GM19023 (cell line): Measurements from ENCODE around the gene MSRB1.

Source experiments
- ATAC-seq: cut with Tn5 transposase; IDR thresholded peaks from one replicate; pipeline ENCODE4 v1.9.1; 2021; ENCODE audit warnings: mild to moderate bottlenecking, moderate library complexity; ENCODE audit not compliant: unreplicated experiment

Gene MSRB1

DNA sequence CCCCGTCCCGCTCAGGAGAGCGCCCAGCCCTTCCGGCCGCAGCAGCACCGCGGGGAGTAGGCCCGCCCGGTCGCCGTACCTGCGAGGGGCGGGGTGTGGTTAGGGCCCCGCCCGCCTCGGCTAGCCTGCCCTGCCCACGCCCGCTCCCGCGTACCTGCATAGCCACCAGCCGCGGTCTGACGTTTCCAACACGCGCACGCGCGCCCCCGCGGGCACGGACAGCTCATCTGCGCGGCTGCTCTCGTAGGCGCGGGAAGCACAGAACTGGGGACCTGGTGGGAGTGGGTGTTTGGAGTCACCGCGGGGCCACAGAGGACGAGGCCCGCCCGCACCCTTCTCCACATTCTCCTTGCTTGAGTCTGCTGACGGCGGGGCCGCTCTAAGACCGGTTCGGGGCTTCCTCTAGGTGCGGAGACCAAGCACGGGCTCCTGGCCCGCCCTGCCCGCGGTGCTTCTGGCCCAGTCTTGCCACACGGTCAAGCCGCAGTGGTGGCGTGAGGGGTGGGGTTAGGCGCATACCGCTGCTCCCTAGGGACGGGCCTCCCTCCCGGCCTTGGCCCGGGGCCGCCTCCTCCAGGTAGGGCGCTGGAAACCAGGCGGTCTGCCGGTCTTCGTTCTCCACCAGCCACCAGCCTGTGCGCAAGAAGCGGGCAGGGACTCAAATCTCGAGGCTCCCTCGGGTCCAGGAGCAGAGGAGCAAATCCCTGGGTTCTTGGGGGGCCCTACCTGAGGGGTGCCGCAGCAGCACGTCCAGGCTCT is 36.5 kb upstream of the MSRB1 start:
- no peak for ATAC-seq

DNA sequence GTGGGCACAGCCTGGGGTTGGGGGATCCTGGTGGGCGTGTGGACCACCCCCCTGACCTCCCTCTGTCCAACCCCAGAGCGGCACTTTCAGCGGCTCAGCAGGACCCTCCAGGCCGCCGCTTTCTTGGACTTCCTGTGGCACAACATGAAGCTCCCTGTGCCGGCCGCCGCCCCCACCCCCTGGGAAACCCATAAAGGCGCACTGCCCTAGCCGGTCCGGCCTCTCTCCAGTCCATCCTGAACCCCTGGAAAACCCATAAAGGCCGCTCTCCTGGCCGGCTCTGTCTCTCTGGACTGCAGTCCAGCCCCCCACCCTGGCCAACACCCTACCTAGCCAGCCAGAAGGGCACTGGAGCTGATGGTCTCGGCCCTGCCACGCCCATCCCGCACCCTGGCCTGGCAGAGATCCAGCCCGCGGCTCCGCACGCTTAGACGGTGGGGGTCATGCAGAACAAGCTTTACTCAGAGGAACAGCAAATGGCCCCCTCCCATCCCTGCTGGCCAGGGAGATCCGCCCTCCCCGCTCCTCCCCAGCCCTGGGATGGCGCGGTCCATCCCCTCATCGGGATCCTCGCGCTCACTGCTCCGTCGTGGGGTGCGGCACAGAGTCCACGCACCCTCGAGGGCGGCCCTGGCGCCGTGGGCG is 35.6 kb upstream of the MSRB1 start:
- no peak for ATAC-seq

DNA sequence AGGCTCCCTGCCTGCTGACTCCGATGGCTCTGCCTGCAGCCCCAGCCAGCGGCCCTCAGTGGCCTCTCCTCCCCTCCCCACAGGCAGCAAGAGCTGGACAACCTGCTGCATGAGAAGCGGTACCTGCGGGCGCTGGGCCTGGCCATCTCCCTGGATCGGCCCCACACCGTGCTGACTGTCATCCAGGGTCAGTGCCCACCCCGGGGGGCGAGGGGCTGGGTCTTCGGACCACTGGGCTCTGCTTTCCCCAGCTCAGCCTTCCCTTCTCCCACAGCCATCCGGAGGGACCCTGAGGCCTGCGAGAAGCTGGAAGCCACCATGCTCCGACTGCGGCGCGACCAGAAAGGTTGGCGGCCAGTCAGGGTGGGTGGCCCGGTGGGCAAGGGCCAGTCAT is 34.9 kb upstream of the MSRB1 start:
- no peak for ATAC-seq

DNA sequence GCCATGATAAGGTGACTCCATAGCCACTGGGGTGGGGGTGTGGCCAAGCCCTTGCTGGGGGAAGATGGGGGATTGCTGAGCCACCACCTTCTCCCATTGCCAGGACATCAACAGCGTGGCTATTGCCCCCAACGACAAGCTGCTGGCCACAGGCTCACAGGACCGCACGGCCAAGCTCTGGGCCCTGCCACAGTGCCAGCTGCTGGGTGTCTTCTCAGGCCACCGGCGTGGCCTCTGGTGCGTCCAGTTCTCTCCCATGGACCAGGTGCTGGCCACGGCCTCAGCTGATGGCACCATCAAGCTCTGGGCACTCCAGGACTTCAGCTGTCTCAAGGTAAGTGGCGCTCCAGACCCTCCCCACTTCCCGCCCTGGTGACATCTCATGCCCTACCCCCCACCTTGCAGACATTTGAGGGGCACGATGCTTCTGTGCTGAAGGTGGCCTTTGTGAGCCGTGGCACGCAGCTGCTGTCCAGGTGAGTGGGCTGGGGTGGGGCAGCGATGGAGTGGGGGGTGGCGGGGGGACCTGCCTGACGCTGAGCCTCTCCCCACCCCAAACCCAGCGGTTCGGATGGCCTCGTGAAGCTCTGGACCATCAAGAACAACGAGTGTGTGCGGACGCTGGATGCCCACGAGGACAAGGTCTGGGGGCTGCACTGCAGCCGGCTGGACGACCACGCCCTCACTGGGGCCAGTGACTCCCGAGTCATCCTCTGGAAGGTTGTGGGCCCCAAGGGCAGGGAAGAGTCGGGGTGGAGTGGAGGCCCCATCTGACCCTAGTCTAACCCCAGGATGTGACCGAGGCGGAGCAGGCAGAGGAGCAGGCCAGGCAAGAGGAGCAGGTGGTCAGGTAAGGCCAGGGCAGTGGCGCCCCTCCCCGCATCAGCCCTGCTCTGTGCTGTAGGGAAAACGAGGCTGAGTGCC is 34.2 kb upstream of the MSRB1 start:
- ATAC-seq = no peak

DNA sequence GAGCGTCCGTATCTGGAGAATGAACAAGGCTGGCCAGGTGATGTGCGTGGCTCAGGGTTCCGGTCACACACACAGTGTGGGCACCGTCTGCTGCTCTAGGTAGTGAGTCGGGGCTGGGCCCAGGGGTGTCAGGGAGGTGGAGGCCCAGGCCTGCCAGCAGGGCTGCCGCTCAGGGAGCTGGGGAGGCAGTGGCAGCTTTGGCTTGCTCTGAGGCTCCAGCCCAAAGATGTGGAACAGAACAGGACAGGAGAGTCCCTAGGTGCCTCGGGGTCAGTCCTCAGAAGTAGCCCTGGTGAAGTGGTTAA is 33.2 kb upstream of the MSRB1 start:
- no peak for ATAC-seq

DNA sequence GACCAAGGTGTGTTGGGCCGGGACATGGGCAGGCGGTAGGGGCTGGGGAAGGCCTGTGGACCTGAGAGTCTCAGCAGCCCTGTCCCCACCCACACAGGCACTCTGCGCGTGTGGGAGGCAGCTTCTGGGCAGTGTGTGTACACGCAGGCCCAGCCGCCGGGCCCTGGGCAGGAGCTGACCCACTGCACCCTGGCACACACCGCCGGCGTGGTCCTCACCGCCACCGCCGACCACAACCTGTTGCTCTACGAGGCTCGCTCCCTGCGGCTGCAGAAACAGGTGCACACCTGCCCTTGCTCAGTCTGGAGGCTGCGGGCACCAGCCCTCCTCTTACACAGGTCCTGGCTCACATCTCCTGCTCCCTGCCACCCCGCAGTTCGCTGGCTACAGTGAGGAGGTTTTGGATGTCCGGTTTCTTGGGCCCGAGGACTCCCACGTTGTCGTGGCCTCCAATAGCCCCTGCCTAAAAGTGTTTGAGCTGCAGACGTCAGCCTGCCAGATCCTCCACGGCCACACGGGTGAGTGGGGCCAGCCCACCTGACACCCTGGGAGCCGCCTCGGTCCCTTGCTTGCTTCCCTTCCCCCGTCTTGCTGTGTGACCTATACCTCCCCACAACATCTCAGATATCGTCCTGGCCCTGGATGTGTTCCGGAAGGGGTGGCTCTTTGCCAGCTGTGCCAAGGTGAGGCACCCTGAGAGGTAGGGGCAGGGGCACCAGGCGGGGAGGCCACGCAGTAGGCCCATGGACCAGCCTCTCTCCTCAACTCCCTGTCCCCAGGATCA is 32.6 kb upstream of the MSRB1 start:
- ATAC-seq = no peak

DNA sequence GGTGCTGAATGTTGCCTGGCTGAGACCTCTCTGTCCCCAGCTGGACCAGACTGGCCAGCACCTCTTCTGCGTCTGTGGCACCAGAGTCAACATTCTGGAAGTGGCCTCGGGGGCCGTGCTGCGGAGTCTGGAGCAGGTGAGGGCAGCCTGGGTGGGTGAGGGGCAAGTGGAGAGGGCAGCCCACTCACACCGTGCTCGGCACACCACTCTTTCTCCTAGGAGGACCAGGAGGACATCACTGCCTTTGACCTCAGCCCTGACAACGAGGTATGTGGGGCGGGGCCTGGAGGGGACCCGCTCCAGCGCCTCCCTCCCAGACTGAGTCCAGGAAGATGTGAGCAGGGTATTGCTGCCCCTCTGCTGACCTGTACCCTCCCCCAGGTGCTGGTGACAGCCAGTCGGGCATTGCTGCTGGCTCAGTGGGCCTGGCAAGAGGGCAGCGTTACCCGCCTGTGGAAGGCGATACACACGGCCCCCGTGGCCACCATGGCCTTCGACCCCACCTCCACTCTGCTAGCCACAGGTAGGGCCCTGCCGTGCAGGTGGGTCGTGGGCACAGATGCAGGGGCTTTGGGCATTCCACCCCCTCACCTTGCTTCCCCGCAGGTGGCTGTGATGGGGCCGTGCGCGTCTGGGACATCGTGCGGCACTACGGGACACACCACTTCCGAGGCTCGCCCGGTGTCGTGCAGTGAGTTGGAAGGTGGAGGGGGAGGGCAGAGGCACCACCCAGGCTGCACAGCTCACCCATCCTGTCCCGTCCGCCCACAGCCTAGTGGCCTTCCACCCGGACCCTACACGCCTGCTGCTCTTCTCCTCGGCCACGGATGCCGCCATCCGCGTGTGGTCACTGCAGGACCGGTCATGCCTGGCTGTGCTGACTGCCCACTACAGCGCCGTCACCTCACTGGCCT is 31.4 kb upstream of the MSRB1 start:
- no peak for ATAC-seq

DNA sequence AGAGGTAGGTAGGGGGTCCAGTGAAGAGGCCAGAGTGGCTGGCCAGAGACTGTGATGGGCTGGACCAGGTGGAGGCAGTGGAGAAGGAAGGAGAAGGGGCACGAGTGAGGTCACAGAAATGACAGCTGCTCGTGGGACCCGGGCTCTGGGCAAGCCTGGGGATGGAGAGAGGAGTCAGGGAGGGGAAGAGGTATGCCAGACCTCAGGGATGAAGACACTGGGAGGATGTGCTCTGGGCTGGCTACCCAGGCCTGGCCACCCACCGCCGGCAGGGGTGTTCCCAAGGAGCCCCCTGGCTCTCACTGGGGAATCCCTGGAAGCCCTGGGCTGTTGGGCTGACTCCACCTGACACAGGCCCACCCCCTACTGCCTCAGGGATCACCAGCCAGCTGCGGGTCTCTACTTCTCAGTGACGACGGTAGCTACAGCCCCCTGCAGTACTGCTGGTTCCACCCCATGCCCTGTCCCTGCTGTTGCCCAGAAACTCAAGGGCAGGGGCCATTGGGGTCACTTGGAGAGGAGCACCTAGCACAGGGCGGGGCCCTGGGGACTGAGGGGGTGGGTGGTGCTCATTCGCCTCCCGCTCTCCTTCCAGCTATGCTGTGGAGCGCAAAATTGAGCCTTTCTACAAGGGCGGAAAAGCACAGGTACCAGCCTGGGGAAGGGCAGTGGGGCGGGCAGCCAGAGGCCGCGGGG is 30.6 kb upstream of the MSRB1 start:
- ATAC-seq = no peak

DNA sequence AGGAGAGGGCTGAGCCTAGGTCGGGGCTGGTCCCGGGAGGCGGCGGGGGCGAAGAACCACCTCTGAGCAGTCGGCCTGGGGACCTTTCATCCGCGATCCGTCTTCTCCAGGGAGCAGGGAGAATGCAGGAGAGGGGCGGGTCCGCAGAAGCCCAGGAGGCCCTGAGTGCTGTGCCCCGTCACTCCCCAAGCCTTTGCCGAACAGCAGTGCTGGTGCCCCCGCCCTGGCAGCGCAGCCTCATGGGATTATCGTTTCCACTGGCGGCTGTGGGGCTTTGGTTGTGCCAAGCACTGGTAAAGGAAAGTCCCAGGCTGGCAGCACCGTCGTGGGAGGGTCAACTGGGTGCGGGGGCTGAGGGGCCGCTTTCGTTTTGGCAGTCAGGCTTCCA is 29.5 kb upstream of the MSRB1 start:
- no peak for ATAC-seq

DNA sequence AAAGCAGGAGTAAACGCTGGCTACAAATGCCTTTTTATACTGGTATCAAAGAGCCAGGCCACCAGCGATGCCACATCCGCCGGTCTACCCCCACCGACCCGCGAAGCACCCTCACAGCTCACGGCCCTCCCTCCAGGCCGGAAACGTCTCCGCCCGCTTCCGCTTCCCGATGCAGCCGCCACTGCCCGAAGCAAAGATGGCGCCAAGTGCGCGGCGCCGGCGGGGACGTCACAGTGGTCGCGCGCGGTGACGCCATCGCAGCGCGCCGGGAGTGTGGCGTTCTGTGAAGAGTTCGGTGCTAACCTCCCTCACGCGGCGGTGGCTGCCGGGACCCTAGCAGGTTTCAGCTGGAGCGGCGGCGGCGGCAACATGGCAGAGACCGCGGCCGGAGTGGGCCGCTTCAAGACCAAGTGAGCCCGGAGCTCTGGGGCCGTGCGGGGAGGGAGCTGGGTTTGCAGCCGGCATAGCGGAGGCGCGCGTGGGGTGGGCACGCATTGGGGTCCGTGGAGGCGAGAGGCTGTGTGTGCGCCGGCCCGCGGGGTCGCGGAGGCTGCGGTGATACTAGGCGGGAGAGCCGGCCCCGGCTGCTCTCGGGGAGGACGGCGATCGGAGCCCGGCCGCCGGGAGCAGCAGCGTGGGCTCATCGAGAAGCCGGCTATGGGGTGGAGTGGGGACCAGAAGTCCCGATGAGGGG is 28.9 kb upstream of the MSRB1 start, which contains the start of gene TBL3:
TSS of gene TBL3 (plus strand) at position 258 of the 694 bp plus-strand sequence. CDS start at position 370, 112 bp downstream.
- peak; percentile 82 for ATAC-seq

DNA sequence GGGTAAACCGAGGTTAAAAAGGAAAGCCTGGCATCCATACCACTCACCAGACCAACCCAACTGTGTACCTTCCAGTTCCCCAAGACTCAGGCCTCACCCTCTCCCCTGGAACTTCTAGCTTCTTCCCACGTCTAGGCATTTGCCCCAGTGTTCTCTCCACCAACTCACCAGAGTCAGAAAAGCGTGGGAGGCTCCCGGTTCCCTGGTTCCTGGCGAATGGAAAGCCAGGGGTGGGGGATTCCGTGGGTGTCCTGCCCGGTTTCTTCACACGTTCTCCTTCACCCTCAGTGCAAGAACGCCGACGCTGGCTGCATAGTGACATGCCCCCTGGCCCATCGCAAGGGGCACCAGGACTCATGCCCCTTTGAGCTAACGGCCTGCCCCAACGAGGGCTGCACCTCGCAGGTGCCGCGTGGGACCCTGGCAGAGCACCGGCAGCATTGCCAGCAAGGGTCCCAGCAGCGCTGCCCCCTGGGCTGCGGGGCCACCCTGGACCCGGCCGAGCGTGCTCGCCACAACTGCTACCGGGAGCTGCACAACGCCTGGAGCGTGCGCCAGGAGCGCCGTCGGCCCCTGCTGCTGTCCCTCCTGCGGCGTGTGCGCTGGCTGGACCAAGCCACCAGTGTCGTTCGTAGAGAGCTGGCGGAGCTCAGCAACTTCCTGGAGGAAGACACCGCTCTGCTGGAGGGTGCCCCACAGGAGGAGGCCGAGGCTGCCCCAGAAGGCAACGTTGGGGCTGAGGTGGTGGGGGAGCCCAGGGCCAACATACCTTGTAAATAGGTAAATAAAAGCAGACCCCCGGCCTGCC is 25.4 kb upstream of the MSRB1 start:
- ATAC-seq = no peak

DNA sequence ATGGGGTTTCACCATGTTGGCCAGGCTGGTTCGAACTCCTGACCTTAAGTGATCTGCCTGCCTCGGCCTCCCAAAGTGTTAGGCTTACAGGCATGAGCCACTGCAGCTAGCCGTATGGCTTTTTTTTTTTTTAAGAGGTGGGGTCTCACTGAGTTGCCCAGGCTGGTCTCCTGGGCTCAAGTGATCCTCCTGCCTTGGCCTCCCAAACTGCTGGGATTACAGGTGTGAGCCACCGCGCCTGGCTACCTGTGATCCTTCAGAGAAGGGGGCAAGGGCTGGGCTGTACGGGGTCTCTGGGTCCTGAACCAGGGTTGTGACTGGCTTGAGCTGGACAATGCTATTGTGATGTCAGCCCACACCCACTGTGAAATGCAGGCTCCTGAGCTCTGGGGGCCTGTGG is 23.5 kb upstream of the MSRB1 start, which contains the start of gene RNF151:
TSS of gene RNF151 (plus strand) at position 397 of the 400 bp plus-strand sequence. CDS start 26 bp downstream, outside the sequence.
- ATAC-seq = no peak

DNA sequence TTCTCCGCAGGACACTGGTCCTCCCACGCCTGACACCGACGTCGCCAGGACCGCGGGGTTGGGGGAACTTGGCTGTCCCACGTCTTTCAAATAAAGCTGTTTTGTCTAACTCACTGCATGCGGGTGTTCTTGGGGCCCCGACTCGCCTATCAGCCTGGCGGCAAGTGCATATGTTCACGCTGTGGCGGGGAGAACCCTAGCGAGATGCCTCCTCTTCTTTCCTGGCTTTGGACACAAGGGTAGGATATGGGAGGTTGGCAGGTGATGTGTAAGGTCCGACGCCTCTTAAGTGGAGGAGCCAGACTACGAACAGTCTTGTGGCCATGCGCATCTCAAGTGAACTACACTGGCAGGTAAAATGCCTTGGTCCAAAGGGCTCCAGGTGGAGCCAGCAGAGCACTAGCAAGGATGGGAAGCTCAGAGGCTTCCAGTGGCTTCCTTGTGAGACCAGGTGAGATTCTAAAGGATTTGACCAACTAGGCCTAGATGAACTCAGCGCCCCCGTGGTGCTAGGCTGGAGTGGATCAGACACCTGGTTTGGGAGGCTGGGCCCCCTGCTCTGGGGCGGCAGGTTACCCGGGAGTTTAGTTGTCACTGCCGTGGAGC is 22.5 kb upstream of the MSRB1 start:
- ATAC-seq = no peak

DNA sequence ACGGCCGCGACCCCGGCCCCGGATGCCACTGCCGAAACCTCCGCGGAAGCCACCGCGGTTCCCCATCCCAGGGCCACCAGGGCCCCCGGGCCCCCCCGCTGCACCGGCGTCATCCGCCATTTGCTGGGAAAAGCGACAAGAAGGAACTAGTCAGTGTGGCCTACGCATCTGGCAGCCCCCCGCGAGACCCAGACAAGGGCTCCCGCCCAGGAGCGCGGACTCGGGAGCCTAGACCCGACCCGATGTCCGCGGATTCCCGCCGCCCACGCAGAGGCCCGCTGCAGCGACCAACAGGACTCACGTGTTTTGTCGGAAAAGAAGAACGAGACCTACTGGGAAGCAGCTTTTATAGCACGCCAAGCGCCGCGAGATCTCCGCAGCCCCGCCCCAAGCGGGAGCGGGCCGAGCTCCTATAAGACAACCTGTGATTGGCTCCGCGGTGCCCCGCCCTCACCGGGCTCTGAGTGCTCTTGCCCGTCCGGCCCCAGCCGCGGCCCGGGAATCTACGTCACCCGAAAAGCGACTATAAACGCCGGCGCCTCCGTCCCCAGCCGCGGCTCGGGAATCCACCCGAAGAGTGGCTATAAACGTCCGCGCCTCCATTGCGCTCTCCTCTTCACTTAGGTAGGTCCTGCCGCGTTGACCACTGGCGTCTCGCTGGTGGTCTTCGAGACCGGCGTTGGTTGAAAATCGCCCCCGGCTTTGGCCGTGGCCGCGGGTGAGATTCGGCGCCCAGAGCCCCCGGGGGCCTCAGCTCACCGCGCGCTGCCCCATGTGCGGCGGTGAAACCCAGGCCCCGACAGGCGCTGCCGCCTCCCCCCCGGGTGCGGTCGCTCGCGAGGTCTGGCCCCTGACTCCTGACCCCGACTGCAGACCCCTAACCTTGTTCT is 21.8 kb upstream of the MSRB1 start, which contains the start of gene RPS2:
TSS of gene RPS2 (minus strand) at position 321 of the 890 bp plus-strand sequence. CDS start at position 120, 201 bp downstream.
- peak; percentile 76 for ATAC-seq

DNA sequence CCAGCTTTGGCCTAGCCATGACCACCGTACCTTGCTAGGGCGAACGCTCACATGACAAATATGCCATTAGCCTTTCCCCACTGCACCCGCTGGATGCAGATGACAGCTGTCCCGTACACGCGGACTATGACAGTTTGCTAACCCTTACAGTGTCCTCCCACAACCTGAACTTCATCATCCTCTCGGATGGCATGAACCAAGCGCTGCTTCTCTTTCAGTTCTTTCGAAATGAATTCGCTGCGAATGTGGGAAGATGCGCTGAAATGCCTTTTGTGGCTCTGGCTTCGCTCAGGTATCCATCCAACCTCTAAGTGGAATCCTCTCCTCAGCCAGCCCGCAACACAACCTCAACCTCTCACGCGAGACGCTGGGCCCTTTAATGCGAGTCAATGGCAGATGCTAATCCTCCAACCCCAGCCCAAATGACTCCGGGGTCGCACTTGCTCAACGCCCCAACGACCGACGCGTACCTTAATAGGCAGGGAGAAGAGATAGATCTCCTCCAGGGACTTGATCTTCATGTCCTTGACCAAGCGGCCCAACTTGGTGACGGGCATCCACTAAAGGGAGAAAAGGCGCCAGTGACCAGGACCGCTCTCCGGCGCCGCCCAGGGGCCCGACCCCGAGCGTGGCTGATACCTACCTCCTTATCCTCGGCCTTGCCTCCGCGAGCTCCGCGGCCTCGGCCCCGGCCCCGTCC is 21.0 kb upstream of the MSRB1 start:
- ATAC-seq = peak; percentile 9
